B cell (primary cell): ENCODE measurements around the gene PROC. TPM values are rescaled to one million over a fixed set of nuclear protein-coding genes. Genes with fewer than 3 reads are reported as not detected.

Experiments used
- ATAC-seq: fragments of 200-7000 bp; cut with Tn5 transposase; one replicate; pipeline ENCODE4 v1.10.0; 2021; ENCODE audit warnings: low read depth, mild to moderate bottlenecking, moderate number of reproducible peaks, moderate library complexity
- CTCF ChIA-PET: fragments of 350-600 bp; sonication (Branson Sonifier 250); formaldehyde crosslinking; loops from one replicate; lab custom pipeline; 2021; ENCODE audit warnings: antibody characterized with exemption, inconsistent platforms; lab: Charles Lee
- POLR2A ChIA-PET: fragments of 350-600 bp; sonication (Branson Sonifier 250); formaldehyde crosslinking; loops from one replicate; lab custom pipeline; 2021; ENCODE audit warnings: antibody characterized with exemption; lab: Charles Lee
- DNase-seq: peaks from one replicate; pipeline ENCODE4 v3.0.0; 2013
- H2AFZ ChIP-seq: 2 replicates; pipeline ENCODE4 v1.6.1; 2012; ENCODE audit warnings: mild to moderate bottlenecking, low read depth, low read length; ENCODE audit not compliant: insufficient read depth, poor library complexity, severe bottlenecking
- H3K27ac ChIP-seq, 2 donors: 1 replicate in 1 of 2; 2 replicates in 1 of 2; pipeline ENCODE4 v1.5.1; 2012 to 2013; ENCODE audit warnings: low read length in 2 of 2, mild to moderate bottlenecking in 2 of 2, moderate library complexity in 1 of 2
- H3K27me3 ChIP-seq, 4 experiments: fragments of 200-600 bp in 1 of 4; sonication (generic) in 1 of 4; replicated peaks in 1 of 4; 1 replicate in 2 of 4; 2 replicates in 2 of 4; pipeline versions ENCODE4 v1.6.1 to v1.7.0; 2013 to 2016; ENCODE audit warnings: low read length in 3 of 4, mild to moderate bottlenecking in 2 of 4, mixed read lengths in 1 of 4, moderate library complexity in 1 of 4; ENCODE audit not compliant: insufficient read depth in 4 of 4, control insufficient read depth in 3 of 4; ENCODE audit errors: control extremely low read depth in 1 of 4
- H3K36me3 ChIP-seq, 2 experiments: replicated peaks in 1 of 2; 1 replicate in 1 of 2; 2 replicates in 1 of 2; pipeline versions ENCODE4 v1.6.1 to v1.7.1; 2013; ENCODE audit warnings: low read length in 1 of 2; ENCODE audit not compliant: insufficient read depth in 2 of 2, control insufficient read depth in 1 of 2; ENCODE audit errors: control extremely low read depth in 1 of 2, extremely low read depth in 1 of 2
- H3K4me1 ChIP-seq, 2 donors: fragments of 200-600 bp in 1 of 2; sonication (generic) in 1 of 2; 1 replicate in 1 of 2; 2 replicates in 1 of 2; pipeline versions ENCODE4 v1.5.1 to v1.6.1; 2013 to 2017; ENCODE audit warnings: low read length in 2 of 2; ENCODE audit not compliant: control insufficient read depth in 2 of 2, insufficient read depth in 2 of 2
- H3K4me2 ChIP-seq: replicated peaks from 2 replicates; pipeline ENCODE3; 2012; ENCODE audit warnings: mild to moderate bottlenecking, low read depth, low read length; ENCODE audit not compliant: poor library complexity, severe bottlenecking
- H3K4me3 ChIP-seq, 5 experiments: fragments of 200-600 bp in 1 of 5; sonication (generic) in 1 of 5; 1 replicate in 3 of 5; 2 replicates in 2 of 5; pipeline versions ENCODE4 v1.5.1 to v1.7.0; 2011 to 2016; ENCODE audit warnings: low read length in 4 of 5, mild to moderate bottlenecking in 4 of 5, low read depth in 2 of 5, control low read depth in 1 of 5, moderate library complexity in 1 of 5; ENCODE audit not compliant: insufficient read depth in 1 of 5; ENCODE audit errors: control extremely low read depth in 1 of 5, extremely low read depth in 1 of 5
- H3K79me2 ChIP-seq: fragments of 200-600 bp; sonication (generic); one replicate; pipeline ENCODE4 v1.6.0; 2016; ENCODE audit warnings: low read length; ENCODE audit not compliant: control insufficient read depth, insufficient read depth
- H3K9ac ChIP-seq: fragments of 200-600 bp; sonication (generic); 2 replicates; pipeline ENCODE4 v1.6.1; 2017; ENCODE audit warnings: mild to moderate bottlenecking, low read length, moderate library complexity
- H3K9me3 ChIP-seq, 3 donors: one replicate each; pipeline versions ENCODE4 v1.6.1 to v1.7.1; 2013; ENCODE audit warnings: low read length in 2 of 3; ENCODE audit not compliant: control insufficient read depth in 2 of 3, insufficient read depth in 1 of 3; ENCODE audit errors: control extremely low read depth in 1 of 3
- H4K20me1 ChIP-seq: 2 replicates; pipeline ENCODE4 v1.6.0; 2012; ENCODE audit warnings: mild to moderate bottlenecking, low read length; ENCODE audit not compliant: insufficient read depth, control insufficient read depth, poor library complexity, severe bottlenecking
- H3K27ac Mint-ChIP-seq: one replicate; pipeline ENCODE4 v1.8.0; 2021; ENCODE audit warnings: mixed read lengths
- H3K27me3 Mint-ChIP-seq: one replicate; pipeline ENCODE4 v1.8.0; 2021; ENCODE audit warnings: mixed read lengths
- H3K4me1 Mint-ChIP-seq: one replicate; pipeline ENCODE4 v1.8.0; 2021; ENCODE audit warnings: mixed read lengths
- H3K4me3 Mint-ChIP-seq: one replicate; pipeline ENCODE4 v1.8.0; 2021; ENCODE audit warnings: mixed read lengths
- H3K9me3 Mint-ChIP-seq: one replicate; pipeline ENCODE4 v1.8.0; 2022; ENCODE audit warnings: mixed read lengths; ENCODE audit not compliant: insufficient read depth
- CTCF ChIP-seq: fragments of 200-600 bp; IDR thresholded peaks from one replicate; pipeline ENCODE4 v1.8.0; 2022; ENCODE audit warnings: antibody characterized with exemption, mild to moderate bottlenecking
- EZH2 ChIP-seq: IDR thresholded peaks from 2 replicates; pipeline ENCODE4 v1.6.1; 2012; ENCODE audit warnings: borderline replicate concordance, low read depth, mild to moderate bottlenecking, moderate library complexity, low read length; ENCODE audit not compliant: insufficient read depth, poor library complexity, severe bottlenecking
- WGBS: methylation state at CpG from one replicate; pipeline ENCODE4 v1.1.5; 2013; ENCODE audit warnings: missing lambda C conversion rate; ENCODE audit not compliant: insufficient coverage; 5-methylcytosine and 5-hydroxymethylcytosine counted together
- intact Hi-C: fragments of 100-400 bp; cut with micrococcal nuclease; formaldehyde crosslinking; loops from one replicate; pipeline ENCODE4 v1.10.0; 2022
- polyA plus RNA-seq: library from polyadenylated mRNA; depleted of rRNA; stranded (reverse); fragments of >200 nt; gene quantifications from 2 replicates; pipeline ENCODE4 v1.2.3, GENCODE V29; 2012
- total RNA-seq, 2 donors: library from RNA; stranded (reverse); fragments of 120-200 nt in 1 of 2; gene quantifications; 1 replicate in 1 of 2; 2 replicates in 1 of 2; pipeline versions ENCODE4 v1.2.3 to v1.2.4, GENCODE V29; 2013 to 2022

PROC gene
- total and polyA plus RNA-seq, 2 donors (not counting 1 experiment from before 2014, with no cell fraction given) = 0.40 TPM; not detected in 1

GRCh38 chr2:127422559-127423477 is 4.6 kb downstream of the PROC start:
- Histone ChIP-seq H3K27ac (no peak overlapping the region), H3K4me1 (peaks cover 15 to 16% of the 10 kb centered on the region in 2 donors), H3K27me3 (peaks cover 0 to 17% (median 7%) of the 10 kb centered on the region in 4 experiments), H3K4me2 (peak overlapping the region; percentile 97), H3K36me3 (no peaks in the 10 kb centered on the region), H3K79me2 (peaks cover 3% of the 10 kb centered on the region), H3K9me3 (no peaks in the 10 kb centered on the region), H4K20me1 (peaks cover 11% of the 10 kb centered on the region), H2AFZ (peak overlapping the region; percentile 72), H3K9ac (peak overlapping the region; percentile 65), H3K4me3 (peak overlapping the region; percentile 27 to 60 (median 52))
- Mint-ChIP-seq H3K4me1 (peaks cover 15% of the 10 kb centered on the region), H3K9me3 (no peaks in the 10 kb centered on the region), H3K4me3 (peak overlapping the region; percentile 89), H3K27ac (no peak overlapping the region), H3K27me3 (no peaks in the 10 kb centered on the region)
- ChIA-PET CTCF (interaction anchor here (1.2 to 1.6 kb wide), 2 partner anchors 32 to 56 kb away, joined by 6 to 9 read pairs; no protein-coding TSS in a partner anchor), POLR2A (interaction anchor here (1.4 kb wide), 1 partner anchor 33 kb away, joined by 3 read pairs; no protein-coding TSS in a partner anchor)
- peak; percentile 76 for DNase-seq
- ATAC-seq = peak; percentile 89
- intact Hi-C loops = no loop called here
- TF ChIP-seq CTCF (no peak), EZH2 (no peak)
- WGBS = 6% methylated on average over 70 of the region's 73 CpGs

GRCh38 chr2:127423478-127423843 is 5.2 kb downstream of the PROC start:
- Histone ChIP-seq H3K27ac (no peak overlapping the region), H3K4me2 (peak overlapping the region; percentile 97), H3K27me3 (peaks cover 0 to 17% (median 7%) of the 10 kb centered on the region in 4 experiments), H2AFZ (peak overlapping the region; percentile 72), H4K20me1 (peaks cover 11% of the 10 kb centered on the region), H3K4me1 (peaks cover 15 to 16% of the 10 kb centered on the region in 2 donors), H3K4me3 (peak overlapping the region; percentile 27 to 60 (median 52)), H3K36me3 (no peaks in the 10 kb centered on the region), H3K9ac (peak overlapping the region; percentile 65), H3K9me3 (no peaks in the 10 kb centered on the region), H3K79me2 (peaks cover 3% of the 10 kb centered on the region)
- H3K4me3 Mint-ChIP-seq = peak overlapping the region; percentile 89
- 4% methylated on average over 25 of the region's 29 CpGs for WGBS
- intact Hi-C loops = no loop called here
- no peak for TF ChIP-seq EZH2
- no peak for TF ChIP-seq CTCF
- H3K4me1 Mint-ChIP-seq = peaks cover 15% of the 10 kb centered on the region
- ATAC-seq (peak; percentile 55), DNase-seq (no peak)
- no peak overlapping the region for H3K27ac Mint-ChIP-seq
- POLR2A ChIA-PET = interaction anchor here (1.4 kb wide), 1 partner anchor 34 kb away, joined by 3 read pairs; no protein-coding TSS in a partner anchor
- CTCF ChIA-PET = interaction anchor here (1.2 to 1.6 kb wide), 2 partner anchors 33 to 56 kb away, joined by 6 to 9 read pairs; no protein-coding TSS in a partner anchor
- H3K9me3 Mint-ChIP-seq = no peaks in the 10 kb centered on the region
- H3K27me3 Mint-ChIP-seq = no peaks in the 10 kb centered on the region
